ENCODE results near the gene KRT12.
A peak's percentile ranks its signal among the peaks of the same experiment; 100 is the strongest.

The KRT12 gene

GRCh38 chr17:40866838-40867237, at the start of gene KRT12:
Gene KRT12 (minus strand): TSS chr17:40867223. CDS start chr17:40867186, 37 bp downstream.
- Histone ChIP-seq H3K4me1 (ENCODE audit: control insufficient read depth, insufficient read depth, low read length, unreplicated experiment) (peaks cover 8% of the 10 kb centered on the region), H2AFZ (ENCODE audit: low read length, unreplicated experiment) (no peak within 1 kb of the TSS)

DNA sequence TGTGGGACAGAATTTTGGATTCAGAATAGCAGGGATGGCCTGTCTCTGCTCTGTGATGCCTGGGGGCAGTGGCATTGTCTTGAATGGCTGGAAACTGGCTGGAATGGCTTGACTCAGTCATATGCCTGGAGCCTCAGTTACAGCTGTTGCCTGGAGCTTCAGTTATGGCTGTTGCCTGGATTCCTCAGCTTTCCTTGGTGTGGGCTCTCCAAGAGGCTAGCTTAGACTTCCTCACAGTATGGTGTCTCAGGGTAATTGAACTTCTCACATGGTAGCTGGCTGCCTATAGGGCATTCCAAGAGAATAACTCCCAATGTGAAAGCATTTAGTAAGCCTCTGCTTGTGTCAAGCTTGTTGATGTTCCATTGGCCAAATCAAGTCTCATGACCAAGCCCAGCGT, 49.3 kb upstream of the KRT12 start:
- H3K4me3 ChIP-seq (ENCODE audit: low read depth, low read length), result no peak overlapping the region
- no peaks in the 10 kb centered on the region for H3K79me2 ChIP-seq (ENCODE audit: control insufficient read depth, insufficient read depth, low read length, unreplicated experiment)
- no peaks in the 10 kb centered on the region for H3K27me3 ChIP-seq (ENCODE audit: insufficient read depth, low read length)
- H3K36me3 ChIP-seq (ENCODE audit: insufficient read depth, low read length), result no peaks in the 10 kb centered on the region
- H3K27ac ChIP-seq (ENCODE audit: low read depth, low read length), result peak overlapping the region; percentile 99
- H3K4me1 ChIP-seq (ENCODE audit: control insufficient read depth, insufficient read depth, low read length, unreplicated experiment), result peaks cover 22% of the 10 kb centered on the region
- H2AFZ ChIP-seq (ENCODE audit: low read length, unreplicated experiment), result peak overlapping the region; percentile 47

More at GRCh38 chr17:40866838-40867237, at the start of gene KRT12:
- Histone ChIP-seq H3K36me3 (ENCODE audit: insufficient read depth, low read length) (no peaks in the 10 kb centered on the region), H3K27me3 (ENCODE audit: insufficient read depth, low read length) (no peaks in the 10 kb centered on the region), H3K4me3 (ENCODE audit: low read depth, low read length) (no peak within 1 kb of the TSS), H3K79me2 (ENCODE audit: control insufficient read depth, insufficient read depth, low read length, unreplicated experiment) (no peaks in the 10 kb centered on the region), H3K27ac (ENCODE audit: low read depth, low read length) (no peak within 1 kb of the TSS)

- peaks cover 25% of the 10 kb centered on the region for H3K4me1 ChIP-seq (ENCODE audit: control insufficient read depth, insufficient read depth, low read length, unreplicated experiment)
- peak overlapping the region; percentile 99 for H3K27ac ChIP-seq (ENCODE audit: low read depth, low read length)
- no peaks in the 10 kb centered on the region for H3K27me3 ChIP-seq (ENCODE audit: insufficient read depth, low read length)
- no peaks in the 10 kb centered on the region for H3K79me2 ChIP-seq (ENCODE audit: control insufficient read depth, insufficient read depth, low read length, unreplicated experiment)
- no peak overlapping the region for H3K4me3 ChIP-seq (ENCODE audit: low read depth, low read length)
- peak overlapping the region; percentile 47 for H2AFZ ChIP-seq (ENCODE audit: low read length, unreplicated experiment)
- no peaks in the 10 kb centered on the region for H3K36me3 ChIP-seq (ENCODE audit: insufficient read depth, low read length)
Measured at GRCh38 chr17:40915721-40916256, 48.8 kb upstream of the KRT12 start.

DNA sequence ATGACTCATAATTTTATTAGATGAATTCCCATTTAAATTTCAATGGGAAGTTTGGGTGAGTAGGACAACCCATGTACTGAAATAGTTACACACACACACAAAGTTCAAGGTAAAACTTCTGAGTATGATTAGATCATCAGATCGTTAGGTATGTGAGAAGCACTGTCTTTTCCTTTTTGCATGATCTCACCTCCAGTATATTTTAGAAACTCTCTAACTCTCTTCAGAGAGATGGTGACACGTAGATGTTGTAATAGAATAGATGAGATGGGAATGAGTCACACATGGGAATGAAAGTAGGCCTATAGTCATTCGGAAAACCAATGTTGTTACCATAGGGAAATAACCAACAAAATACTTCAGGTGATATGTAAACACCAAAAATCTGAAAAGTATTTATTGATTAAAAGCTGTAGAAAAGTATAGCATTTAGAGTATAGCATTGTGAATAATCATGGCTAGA, 48.2 kb upstream of the KRT12 start:
- Histone ChIP-seq H3K4me1 (ENCODE audit: control insufficient read depth, insufficient read depth, low read length, unreplicated experiment) (peaks cover 30% of the 10 kb centered on the region), H3K27ac (ENCODE audit: low read depth, low read length) (peak overlapping the region; percentile 99), H3K27me3 (ENCODE audit: insufficient read depth, low read length) (no peaks in the 10 kb centered on the region), H3K79me2 (ENCODE audit: control insufficient read depth, insufficient read depth, low read length, unreplicated experiment) (no peaks in the 10 kb centered on the region), H3K4me3 (ENCODE audit: low read depth, low read length) (no peak overlapping the region), H2AFZ (ENCODE audit: low read length, unreplicated experiment) (no peak overlapping the region), H3K36me3 (ENCODE audit: insufficient read depth, low read length) (no peaks in the 10 kb centered on the region)

DNA sequence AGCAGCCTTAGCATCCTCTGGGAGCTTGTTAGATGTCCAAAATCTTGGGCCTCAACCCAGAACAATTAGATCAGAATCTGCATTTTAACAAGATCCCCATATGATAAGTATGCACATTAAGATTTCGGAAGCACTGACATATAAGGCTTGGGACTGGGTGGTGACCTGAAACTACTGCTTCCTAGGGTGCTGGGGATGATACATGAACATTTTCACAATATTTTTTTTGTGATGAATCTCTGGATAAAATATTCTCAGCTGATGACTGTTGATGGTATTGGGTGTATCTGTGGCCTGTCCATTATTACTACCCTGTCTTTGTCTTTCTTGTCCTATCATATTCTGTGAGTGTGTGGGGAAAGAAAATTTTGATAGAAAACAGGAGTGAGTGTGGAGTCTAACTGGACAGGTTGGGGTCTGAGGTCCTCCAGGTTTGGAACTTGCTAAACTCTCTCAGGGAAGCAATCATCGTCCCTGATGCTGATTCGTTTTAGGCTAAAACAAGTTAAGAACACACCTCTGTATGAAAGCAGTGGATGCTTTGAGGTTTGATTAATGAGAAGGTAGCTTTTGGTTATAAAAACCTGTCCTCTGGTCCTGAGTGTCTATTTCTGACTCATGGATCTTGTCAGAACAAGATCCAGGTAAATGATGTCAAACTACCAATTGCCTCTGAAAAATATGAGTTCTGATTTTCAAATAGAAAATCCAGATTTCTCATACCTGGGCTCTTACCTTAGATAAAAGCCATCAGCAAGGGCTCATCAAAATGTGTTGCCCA, 47.2 kb upstream of the KRT12 start:
- Histone ChIP-seq H3K27me3 (ENCODE audit: insufficient read depth, low read length) (no peaks in the 10 kb centered on the region), H3K27ac (ENCODE audit: low read depth, low read length) (peak overlapping the region; percentile 99), H3K4me1 (ENCODE audit: control insufficient read depth, insufficient read depth, low read length, unreplicated experiment) (peaks cover 38% of the 10 kb centered on the region), H2AFZ (ENCODE audit: low read length, unreplicated experiment) (no peak overlapping the region), H3K79me2 (ENCODE audit: control insufficient read depth, insufficient read depth, low read length, unreplicated experiment) (no peaks in the 10 kb centered on the region), H3K4me3 (ENCODE audit: low read depth, low read length) (no peak overlapping the region), H3K36me3 (ENCODE audit: insufficient read depth, low read length) (no peaks in the 10 kb centered on the region)

DNA sequence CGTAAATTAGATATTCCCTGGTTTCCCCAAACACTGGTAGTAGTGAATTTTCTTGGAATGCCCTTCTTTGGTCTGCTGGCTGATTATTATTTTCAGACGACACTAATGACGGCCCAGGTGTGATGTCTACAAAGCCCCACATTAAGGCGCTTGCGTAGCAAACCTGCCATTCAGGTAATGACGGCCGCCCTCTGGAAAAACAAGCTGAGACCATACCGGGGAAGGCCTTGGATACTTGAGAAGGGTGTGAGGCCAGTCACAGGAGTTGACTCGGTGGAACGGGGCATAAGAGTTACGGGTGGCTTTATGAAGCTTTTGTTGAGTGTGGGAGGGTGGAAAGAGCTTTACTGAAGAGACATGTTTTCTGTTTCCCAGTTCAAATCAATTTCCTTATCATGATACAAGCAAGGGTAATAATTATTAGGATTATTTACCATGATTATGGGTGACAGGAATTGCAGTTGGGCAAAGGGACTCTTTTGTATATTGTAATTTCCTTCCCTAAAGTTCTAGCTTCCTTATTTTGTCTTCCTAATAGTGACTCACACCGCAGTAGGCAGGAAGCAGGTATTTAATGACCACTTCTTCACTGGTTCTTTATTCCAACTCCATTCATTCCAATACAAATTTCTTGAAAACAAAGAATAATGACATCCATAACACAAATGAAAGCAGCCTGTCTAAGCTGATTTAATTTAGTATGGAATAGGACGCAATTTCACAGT, 45.6 kb upstream of the KRT12 start:
- no peak overlapping the region for H3K27ac ChIP-seq (ENCODE audit: low read depth, low read length)
- peaks cover 38% of the 10 kb centered on the region for H3K4me1 ChIP-seq (ENCODE audit: control insufficient read depth, insufficient read depth, low read length, unreplicated experiment)
- no peaks in the 10 kb centered on the region for H3K79me2 ChIP-seq (ENCODE audit: control insufficient read depth, insufficient read depth, low read length, unreplicated experiment)
- H3K36me3 ChIP-seq (ENCODE audit: insufficient read depth, low read length), result no peaks in the 10 kb centered on the region
- H3K4me3 ChIP-seq (ENCODE audit: low read depth, low read length), result no peak overlapping the region
- H3K27me3 ChIP-seq (ENCODE audit: insufficient read depth, low read length), result no peaks in the 10 kb centered on the region
- H2AFZ ChIP-seq (ENCODE audit: low read length, unreplicated experiment), result no peak overlapping the region

DNA sequence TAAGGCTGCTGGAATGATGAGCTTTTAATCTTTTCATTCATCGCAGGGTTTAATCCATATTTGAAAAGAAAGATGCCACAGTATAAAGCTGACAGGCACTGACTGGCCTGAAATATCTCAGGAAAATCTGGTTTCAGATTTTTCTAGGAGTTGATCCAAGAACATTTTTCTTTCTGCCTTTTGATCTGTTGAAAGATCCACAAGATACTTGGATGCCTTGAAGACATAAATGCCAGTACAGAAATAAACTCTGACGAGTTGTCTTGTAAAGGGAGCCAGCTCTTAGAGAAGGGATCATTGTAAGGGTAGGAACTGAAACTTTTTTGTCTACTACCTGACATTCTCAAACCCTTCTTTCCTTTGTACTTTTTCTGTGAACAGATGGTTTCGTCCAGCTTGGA, 43.4 kb upstream of the KRT12 start:
- H3K4me3 ChIP-seq (ENCODE audit: low read depth, low read length), result peak overlapping the region; percentile 45
- H3K79me2 ChIP-seq (ENCODE audit: control insufficient read depth, insufficient read depth, low read length, unreplicated experiment), result no peaks in the 10 kb centered on the region
- peak overlapping the region; percentile 66 for H2AFZ ChIP-seq (ENCODE audit: low read length, unreplicated experiment)
- no peaks in the 10 kb centered on the region for H3K27me3 ChIP-seq (ENCODE audit: insufficient read depth, low read length)
- H3K27ac ChIP-seq (ENCODE audit: low read depth, low read length), result peak overlapping the region; percentile 94
- no peaks in the 10 kb centered on the region for H3K36me3 ChIP-seq (ENCODE audit: insufficient read depth, low read length)
- peaks cover 27% of the 10 kb centered on the region for H3K4me1 ChIP-seq (ENCODE audit: control insufficient read depth, insufficient read depth, low read length, unreplicated experiment)

GRCh38 chr17:40909755-40910154, 42.7 kb upstream of the KRT12 start:
- Histone ChIP-seq H3K27ac (ENCODE audit: low read depth, low read length) (peak overlapping the region; percentile 94), H3K4me3 (ENCODE audit: low read depth, low read length) (peak overlapping the region; percentile 45), H2AFZ (ENCODE audit: low read length, unreplicated experiment) (peak overlapping the region; percentile 66), H3K4me1 (ENCODE audit: control insufficient read depth, insufficient read depth, low read length, unreplicated experiment) (peaks cover 22% of the 10 kb centered on the region), H3K27me3 (ENCODE audit: insufficient read depth, low read length) (no peaks in the 10 kb centered on the region), H3K79me2 (ENCODE audit: control insufficient read depth, insufficient read depth, low read length, unreplicated experiment) (no peaks in the 10 kb centered on the region), H3K36me3 (ENCODE audit: insufficient read depth, low read length) (no peaks in the 10 kb centered on the region)

GRCh38 chr17:40909351-40909750, 42.3 kb upstream of the KRT12 start:
- no peaks in the 10 kb centered on the region for H3K79me2 ChIP-seq (ENCODE audit: control insufficient read depth, insufficient read depth, low read length, unreplicated experiment)
- no peaks in the 10 kb centered on the region for H3K36me3 ChIP-seq (ENCODE audit: insufficient read depth, low read length)
- H2AFZ ChIP-seq (ENCODE audit: low read length, unreplicated experiment), result no peak overlapping the region
- H3K4me3 ChIP-seq (ENCODE audit: low read depth, low read length), result peak overlapping the region; percentile 45; the same call in 1 of the 2 replicates
- H3K27me3 ChIP-seq (ENCODE audit: insufficient read depth, low read length), result no peaks in the 10 kb centered on the region
- H3K4me1 ChIP-seq (ENCODE audit: control insufficient read depth, insufficient read depth, low read length, unreplicated experiment), result peaks cover 18% of the 10 kb centered on the region
- peak overlapping the region; percentile 94 for H3K27ac ChIP-seq (ENCODE audit: low read depth, low read length)

DNA sequence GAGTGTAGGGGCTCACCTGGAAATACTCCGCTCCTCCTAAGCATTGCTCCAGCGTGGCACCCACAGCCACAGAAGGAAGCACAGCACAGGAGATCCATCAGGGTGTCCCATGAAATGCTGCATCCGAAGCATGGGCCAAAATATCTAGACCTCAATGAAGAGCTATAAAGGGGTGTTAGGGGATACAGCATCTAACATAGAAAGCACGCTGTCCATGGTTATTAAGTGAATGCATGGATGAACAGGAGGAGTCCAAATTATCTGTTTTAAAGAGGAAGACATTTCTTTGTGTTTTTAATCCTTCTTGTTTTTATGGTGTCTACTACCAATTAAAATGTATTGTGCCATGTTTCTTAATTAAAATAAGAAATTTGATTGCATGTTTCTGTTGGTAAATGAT, 39.6 kb upstream of the KRT12 start:
- Histone ChIP-seq H2AFZ (ENCODE audit: low read length, unreplicated experiment) (no peak overlapping the region), H3K27ac (ENCODE audit: low read depth, low read length) (no peak overlapping the region), H3K4me1 (ENCODE audit: control insufficient read depth, insufficient read depth, low read length, unreplicated experiment) (peaks cover 39% of the 10 kb centered on the region), H3K4me3 (ENCODE audit: low read depth, low read length) (no peak overlapping the region), H3K36me3 (ENCODE audit: insufficient read depth, low read length) (no peaks in the 10 kb centered on the region), H3K79me2 (ENCODE audit: control insufficient read depth, insufficient read depth, low read length, unreplicated experiment) (no peaks in the 10 kb centered on the region), H3K27me3 (ENCODE audit: insufficient read depth, low read length) (no peaks in the 10 kb centered on the region)
